Measurements from ENCODE around the gene SDF2.

SDF2 gene

GRCh38 chr17:28685366-28685765, 23.7 kb upstream of the SDF2 start:
- no peak for DNase-seq (ENCODE audit: low read depth)
- no peak overlapping the region for H3K4me3 ChIP-seq (ENCODE audit: low read depth, low read length)
- in situ Hi-C loops (cut with HindIII; ENCODE audit: low sequenced_read_pairs): no loop called here
- no peak for TF ChIP-seq CTCF (IDR thresholded peaks at IDR 0.05; ENCODE audit: low read depth, low read length, missing control alignments)

- in situ Hi-C loops (cut with HindIII; ENCODE audit: low sequenced_read_pairs): no loop called here
- DNase-seq (ENCODE audit: low read depth): no peak
- no peak for TF ChIP-seq CTCF (IDR thresholded peaks at IDR 0.05; ENCODE audit: low read depth, low read length, missing control alignments)
- H3K4me3 ChIP-seq (ENCODE audit: low read depth, low read length): no peak overlapping the region
Observed at GRCh38 chr17:28684963-28685362, 23.3 kb upstream of the SDF2 start.

GRCh38 chr17:28682655-28683054, 20.9 kb upstream of the SDF2 start:
- in situ Hi-C loops (cut with HindIII; ENCODE audit: low sequenced_read_pairs): no loop called here
- no peak overlapping the region for H3K4me3 ChIP-seq (ENCODE audit: low read depth, low read length)
- no peak for DNase-seq (ENCODE audit: low read depth)
- no peak for TF ChIP-seq CTCF (IDR thresholded peaks at IDR 0.05; ENCODE audit: low read depth, low read length, missing control alignments)

- no peak for DNase-seq (ENCODE audit: low read depth)
- in situ Hi-C loops (cut with HindIII; ENCODE audit: low sequenced_read_pairs): no loop called here
- TF ChIP-seq CTCF (IDR thresholded peaks at IDR 0.05; ENCODE audit: low read depth, low read length, missing control alignments): peak; percentile 32
- H3K4me3 ChIP-seq (ENCODE audit: low read depth, low read length): no peak overlapping the region
Observed at GRCh38 chr17:28675980-28676379, 14.3 kb upstream of the SDF2 start.

- DNase-seq (ENCODE audit: low read depth): no peak
- in situ Hi-C loops (cut with HindIII; ENCODE audit: low sequenced_read_pairs): no loop called here
- H3K4me3 ChIP-seq (ENCODE audit: low read depth, low read length): no peak overlapping the region
- no peak for TF ChIP-seq CTCF (IDR thresholded peaks at IDR 0.05; ENCODE audit: low read depth, low read length, missing control alignments)
Observed at GRCh38 chr17:28675490-28675889, 13.8 kb upstream of the SDF2 start.

GRCh38 chr17:28669918-28670317, 8.2 kb upstream of the SDF2 start:
- no peak for TF ChIP-seq CTCF (IDR thresholded peaks at IDR 0.05; ENCODE audit: low read depth, low read length, missing control alignments)
- no peak for DNase-seq (ENCODE audit: low read depth)
- no peak overlapping the region for H3K4me3 ChIP-seq (ENCODE audit: low read depth, low read length)
- in situ Hi-C loops (cut with HindIII; ENCODE audit: low sequenced_read_pairs): no loop called here

GRCh38 chr17:28667870-28668269, 6.2 kb upstream of the SDF2 start:
- DNase-seq (ENCODE audit: low read depth): no peak
- H3K4me3 ChIP-seq (ENCODE audit: low read depth, low read length): no peak overlapping the region
- in situ Hi-C loops (cut with HindIII; ENCODE audit: low sequenced_read_pairs): no loop called here
- no peak for TF ChIP-seq CTCF (IDR thresholded peaks at IDR 0.05; ENCODE audit: low read depth, low read length, missing control alignments)

Measured in astrocyte of the cerebellum (primary cell).